Kidney capillary endothelial cell (primary cell): ENCODE data around the gene PIK3IP1.

ENCODE experiments used
- DNase-seq: peaks from one replicate; pipeline ENCODE4 v3.0.0-alpha.2; 2018; ENCODE audit warnings: low spot score

Gene PIK3IP1

GRCh38 chr22:31308181-31308580 is 15.9 kb upstream of the PIK3IP1 start:
- no peak for DNase-seq

DNA sequence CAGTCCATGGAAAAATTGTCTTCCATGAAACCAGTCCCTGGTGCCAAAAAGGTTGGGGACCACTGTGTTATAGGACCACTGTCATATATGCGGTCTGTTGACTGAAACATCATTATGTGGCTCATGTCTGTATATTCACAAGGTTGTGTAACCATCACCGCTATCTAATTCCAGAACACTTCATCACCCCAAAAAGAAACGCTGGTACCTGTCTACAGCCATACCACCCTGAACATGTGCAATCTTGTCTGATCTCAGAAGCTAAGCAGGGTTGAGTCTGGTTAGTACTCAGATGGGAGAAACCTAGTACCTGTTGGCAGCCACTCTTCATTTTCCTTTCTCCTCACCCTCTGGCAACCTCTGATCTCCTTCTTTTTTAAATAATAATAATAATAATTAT is 12.9 kb upstream of the PIK3IP1 start:
- DNase-seq: no peak

GRCh38 chr22:31302537-31302936 is 10.2 kb upstream of the PIK3IP1 start:
- no peak for DNase-seq

- DNase-seq: no peak
Measured at GRCh38 chr22:31302006-31302405, 9.7 kb upstream of the PIK3IP1 start.

- DNase-seq: no peak
Measured at GRCh38 chr22:31300896-31301295, 8.6 kb upstream of the PIK3IP1 start.

DNA sequence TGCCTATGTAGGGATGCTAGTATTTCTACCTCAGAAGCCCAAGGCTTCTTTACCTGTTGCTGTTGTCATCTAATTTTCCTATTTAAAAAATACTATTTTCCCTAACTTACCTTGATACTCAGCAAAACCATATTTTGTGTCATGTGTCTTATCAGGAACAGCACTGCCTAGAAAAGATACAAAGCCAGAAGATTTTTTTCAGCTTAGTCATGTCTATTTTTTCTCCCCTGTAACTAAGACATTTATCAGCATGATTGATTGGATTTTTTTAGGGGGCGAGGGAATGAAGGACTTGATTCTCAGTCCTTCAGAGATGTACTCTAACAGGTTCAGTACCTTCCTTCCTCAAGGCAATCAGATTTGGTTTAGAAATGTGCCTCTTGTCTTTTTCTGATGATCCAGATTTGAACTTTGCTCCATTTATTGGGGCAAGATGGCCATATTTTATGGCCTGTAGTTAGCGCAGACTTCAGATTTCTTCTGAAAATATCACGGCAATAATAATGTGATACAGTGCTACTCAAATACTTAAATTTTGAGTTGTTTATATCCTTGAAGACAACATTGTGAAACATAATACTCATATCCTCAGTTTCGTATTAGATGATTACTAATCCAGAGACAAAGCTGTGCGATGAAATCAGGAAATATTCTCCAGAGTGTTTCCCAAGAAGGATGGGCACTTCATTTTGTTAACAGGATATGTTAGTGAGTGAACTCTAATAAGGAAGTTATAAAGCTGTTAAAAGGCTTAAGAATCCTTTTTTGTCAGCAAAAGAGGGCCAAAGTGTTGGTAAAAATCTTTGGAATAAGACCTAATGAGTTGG is 3.8 kb upstream of the PIK3IP1 start:
- peak; percentile 70 for DNase-seq

DNA sequence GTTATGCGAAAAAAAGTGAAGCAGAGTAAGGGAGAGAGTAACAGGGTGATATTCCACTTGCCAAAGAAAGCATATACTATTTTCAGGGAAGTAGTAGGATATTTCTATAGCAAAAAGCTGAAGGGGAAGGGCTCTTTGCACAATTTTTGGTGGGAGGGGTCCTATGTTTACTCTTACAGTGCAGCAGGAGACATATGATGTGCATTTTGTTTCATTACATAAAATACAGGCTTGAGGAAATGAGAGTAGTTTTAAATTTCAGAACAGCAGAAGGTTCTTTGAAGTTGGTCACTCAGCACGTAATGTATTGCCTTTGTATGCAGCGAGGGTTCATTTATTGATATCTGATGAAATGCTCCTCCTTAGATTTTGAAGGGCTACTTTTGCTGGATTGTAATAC is 3.1 kb upstream of the PIK3IP1 start:
- DNase-seq: no peak

GRCh38 chr22:31291481-31292235 is 630 bp downstream of the PIK3IP1 start:
- no peak for DNase-seq

DNA sequence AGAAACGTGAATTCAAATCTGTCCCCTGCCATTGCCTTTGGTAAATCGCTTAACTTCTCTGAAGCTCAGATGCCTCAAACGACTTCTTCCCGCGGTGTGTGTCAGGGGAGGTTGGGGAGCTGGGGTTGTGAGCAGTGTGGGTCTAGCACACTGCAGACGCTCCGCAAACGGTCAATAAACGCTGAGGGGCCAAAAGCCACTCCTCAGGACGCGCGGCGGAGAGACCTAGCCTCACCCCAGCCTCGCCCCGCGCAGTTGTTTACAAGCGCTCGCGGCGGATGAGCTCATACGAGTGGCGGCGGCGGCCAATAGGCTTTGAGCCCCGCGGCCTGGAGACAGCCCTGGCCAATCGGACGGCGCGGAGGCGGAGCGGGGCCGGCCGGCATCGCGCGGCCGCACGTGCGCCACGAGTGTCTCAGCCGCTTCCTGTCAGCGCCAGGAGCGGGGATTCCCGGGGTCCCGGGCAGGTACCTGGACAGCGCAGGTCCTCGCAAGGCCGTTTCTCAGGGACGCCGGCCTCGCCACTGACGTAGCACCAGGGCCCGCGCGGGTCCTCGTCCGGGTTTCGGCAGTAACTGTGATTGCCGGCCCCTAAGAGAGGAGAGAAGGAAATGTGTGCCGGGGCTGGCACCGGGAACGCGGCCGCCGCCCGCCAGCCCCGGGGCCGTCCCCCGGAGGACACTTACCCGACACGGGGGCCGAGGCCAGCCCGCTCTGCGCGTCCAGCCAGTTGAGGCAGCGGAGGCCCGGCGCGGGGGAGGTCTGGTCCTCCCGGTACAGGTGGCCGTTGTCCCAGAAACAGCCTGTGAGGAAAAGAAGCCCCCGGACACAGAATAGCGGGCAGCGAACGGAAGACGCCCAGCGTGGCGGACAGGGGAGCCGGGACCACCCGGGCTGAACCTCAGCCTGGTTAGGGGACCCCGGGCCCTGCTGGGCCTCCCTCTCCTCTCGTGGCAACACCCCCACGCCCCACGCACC is 1.5 kb downstream of the PIK3IP1 start:
- DNase-seq: peak; percentile 81

GRCh38 chr22:31289344-31289743 is 2.9 kb downstream of the PIK3IP1 start:
- DNase-seq: no peak

DNA sequence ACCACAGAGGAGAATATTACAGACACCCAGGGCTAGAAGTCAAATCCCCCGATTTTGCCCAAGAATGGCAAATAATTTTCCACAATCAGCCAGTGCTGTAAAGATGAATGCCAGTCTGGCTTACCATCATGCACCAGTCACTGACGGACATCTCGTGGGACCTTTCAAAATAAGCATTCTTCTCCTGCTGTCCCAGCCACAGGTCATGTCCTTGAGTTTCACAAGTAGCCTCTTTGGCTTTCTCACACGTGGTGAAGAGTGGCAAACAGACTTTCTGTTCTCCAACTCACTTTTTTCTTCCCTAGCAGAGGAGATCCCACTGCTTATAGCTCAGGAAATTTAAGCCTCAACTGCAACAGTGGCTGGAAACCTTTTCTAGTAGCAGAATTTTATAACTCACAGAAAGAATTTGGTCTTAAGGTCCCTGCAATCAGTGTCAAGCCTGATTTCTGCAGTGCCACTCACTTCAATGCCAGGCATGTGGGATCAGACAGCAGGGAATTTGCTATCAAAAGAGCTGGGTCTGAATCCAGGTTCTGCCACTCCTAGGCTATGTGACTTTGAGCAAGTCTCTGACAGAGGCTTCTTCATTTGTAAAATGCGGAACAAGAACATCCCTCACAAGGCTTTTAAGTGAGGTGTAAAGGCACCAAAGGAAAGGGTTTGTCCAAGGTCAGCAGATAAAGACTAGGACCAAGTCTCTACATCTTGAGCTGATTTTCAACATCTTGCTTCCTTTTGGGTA is 3.6 kb downstream of the PIK3IP1 start:
- no peak for DNase-seq

DNA sequence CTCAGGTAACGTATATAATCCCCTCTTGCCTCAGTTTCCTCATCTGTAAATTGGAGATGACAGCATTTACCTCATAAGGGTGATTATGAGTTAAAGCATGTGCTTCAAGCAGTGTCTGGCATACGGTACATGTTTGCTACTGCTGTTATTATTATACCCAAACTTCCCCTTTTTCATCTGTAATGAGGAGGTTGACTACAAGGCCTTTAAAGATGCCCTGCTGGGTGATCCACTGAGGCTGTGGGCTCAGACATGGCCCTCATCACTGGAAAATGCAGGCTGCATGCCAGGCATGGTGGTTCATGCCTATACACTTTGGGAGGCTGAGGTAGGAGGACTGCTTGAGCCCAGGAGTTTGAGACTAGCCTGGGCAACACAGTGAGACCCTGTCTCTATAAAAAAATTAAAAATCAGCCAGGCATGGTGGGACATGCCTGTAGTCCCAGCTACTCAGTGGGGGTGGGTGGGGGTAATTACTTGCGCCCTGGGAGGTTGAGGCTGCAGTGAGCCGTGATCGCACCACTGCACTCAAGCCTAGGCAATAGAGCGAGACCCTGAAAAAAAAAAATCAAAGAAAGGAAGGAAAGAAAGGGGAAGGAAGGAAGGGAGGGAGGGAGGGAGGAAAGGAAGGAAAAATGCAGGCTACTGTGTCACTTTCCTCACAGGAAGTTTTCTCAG is 4.3 kb downstream of the PIK3IP1 start:
- no peak for DNase-seq

- DNase-seq: no peak
Measured at GRCh38 chr22:31286360-31287255, 5.7 kb downstream of the PIK3IP1 start.

GRCh38 chr22:31284281-31285155 is 7.8 kb downstream of the PIK3IP1 start:
- no peak for DNase-seq

GRCh38 chr22:31282748-31283468 is 9.4 kb downstream of the PIK3IP1 start:
- no peak for DNase-seq

DNA sequence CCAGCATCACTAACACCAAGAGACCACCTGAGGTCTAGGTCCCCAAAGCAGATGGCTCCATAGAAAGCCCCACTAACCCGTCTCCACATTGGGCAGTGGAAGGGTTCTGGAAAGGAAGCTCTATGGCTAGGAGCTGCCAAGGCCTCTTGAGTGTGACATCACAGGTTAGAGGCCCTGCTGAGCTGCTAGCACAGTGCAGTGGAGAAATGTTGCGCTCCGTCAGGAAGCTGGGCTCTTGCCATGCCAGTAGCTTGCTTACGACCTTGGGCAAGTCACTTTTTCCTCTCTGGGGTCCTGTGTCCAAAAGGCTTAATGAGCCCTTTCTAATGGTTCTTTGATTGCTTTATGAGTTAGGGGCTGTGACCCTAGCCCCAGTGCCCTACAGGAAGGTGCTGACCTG is 10.6 kb downstream of the PIK3IP1 start:
- no peak for DNase-seq

DNA sequence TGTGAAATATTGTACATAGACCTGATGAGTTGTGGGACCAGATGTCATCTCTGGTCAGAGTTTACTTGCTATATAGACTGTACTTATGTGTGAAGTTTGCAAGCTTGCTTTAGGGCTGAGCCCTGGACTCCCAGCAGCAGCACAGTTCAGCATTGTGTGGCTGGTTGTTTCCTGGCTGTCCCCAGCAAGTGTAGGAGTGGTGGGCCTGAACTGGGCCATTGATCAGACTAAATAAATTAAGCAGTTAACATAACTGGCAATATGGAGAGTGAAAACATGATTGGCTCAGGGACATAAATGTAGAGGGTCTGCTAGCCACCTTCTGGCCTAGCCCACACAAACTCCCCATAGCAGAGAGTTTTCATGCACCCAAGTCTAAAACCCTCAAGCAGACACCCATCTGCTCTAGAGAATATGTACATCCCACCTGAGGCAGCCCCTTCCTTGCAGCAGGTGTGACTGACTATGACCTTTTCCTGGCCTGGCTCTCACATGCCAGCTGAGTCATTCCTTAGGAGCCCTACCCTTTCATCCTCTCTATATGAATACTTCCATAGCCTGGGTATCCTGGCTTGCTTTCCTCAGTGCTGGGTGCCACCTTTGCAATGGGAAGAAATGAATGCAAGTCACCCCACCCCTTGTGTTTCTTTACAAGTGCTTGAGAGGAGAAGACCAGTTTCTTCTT is 12.3 kb downstream of the PIK3IP1 start:
- no peak for DNase-seq

- DNase-seq: no peak
Measured at GRCh38 chr22:31279327-31279669, 13.0 kb downstream of the PIK3IP1 start.
